Daoy (cell line): ENCODE data around the gene ANKRD22. TPM values are rescaled to one million over a fixed set of nuclear protein-coding genes. Genes with fewer than 3 reads are reported as not detected.

Experiments used
- DNase-seq: peaks from one replicate; pipeline ENCODE4 v3.0.0-alpha.2; 2015; ENCODE audit warnings: low read depth
- total RNA-seq: library from RNA; depleted of rRNA; stranded (reverse); fragments of >200 nt; shearing (Covaris generic); gene quantifications from 2 replicates; pipeline ENCODE4 v1.2.3, GENCODE V29; 2014; rRNA removed

ANKRD22 gene
- total RNA-seq = not detected in 2 replicates

GRCh38 chr10:88851706-88852105, at the start of gene ANKRD22:
TSS of gene ANKRD22 (minus strand) at chr10:88851844. CDS start at chr10:88851607, 237 bp downstream.
- DNase-seq = peak; percentile 50

DNA sequence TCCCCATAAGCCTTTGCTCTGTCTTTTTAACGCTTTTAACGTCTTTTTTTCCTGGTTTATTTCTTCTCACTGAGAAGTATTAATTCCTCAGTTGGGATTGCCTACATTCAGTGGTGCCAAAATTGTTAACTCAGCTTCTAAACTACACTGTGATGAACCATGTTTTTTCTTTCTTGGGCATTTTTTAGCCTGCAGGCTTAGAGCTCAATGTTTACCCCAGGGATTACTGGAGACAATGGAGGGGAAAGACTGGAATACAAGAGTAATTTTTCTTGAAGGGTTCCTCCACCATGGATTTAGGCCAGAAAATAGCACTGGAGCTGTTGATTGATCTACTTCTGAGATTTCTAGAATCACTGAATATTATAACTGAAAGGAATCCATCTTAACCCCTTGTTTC, 48.2 kb upstream of the ANKRD22 start:
- DNase-seq = no peak

- DNase-seq = no peak
Measured at GRCh38 chr10:88898727-88899126, 47.1 kb upstream of the ANKRD22 start.

DNA sequence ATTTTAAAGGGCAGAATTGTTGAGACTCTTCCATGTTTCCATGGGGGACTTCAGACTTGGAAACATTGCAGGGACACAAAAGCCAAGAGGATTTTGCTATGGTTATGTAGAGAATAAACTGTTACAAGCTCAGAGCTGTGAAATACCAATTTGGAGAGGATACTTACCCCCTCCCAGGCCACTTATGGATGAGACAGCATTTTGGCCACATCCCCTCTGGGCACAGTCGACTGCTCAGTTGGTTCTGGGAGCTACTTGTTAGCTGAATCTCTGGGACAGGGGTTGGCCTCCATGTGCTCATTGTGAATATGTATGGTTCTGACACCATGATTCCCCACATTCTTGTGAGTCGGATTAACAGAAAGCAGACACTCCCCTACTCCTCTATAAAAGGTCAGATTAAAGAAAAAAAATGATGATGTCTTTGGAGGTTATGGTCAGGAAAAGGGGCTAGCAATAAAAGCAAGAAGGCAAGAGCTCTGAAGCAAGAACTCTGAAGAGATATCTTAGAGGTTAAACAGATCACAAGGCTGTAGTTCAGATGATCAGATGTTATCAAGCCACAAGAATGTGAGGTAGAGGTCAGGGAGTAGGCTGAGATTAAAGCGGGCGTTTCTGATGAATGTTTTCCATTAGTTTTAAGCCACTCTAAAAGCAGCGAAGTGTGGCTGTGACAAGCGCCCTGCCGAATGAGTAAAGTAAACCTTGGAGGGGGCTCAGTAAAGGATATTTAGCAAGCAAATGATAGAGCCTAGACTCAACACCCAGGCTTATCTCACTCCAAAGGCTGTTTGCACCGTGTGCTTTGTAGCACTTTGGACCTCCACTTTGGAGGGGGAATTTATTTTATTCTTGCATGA, 45.6 kb upstream of the ANKRD22 start:
- DNase-seq = peak; percentile 44

GRCh38 chr10:88896372-88896993, 44.8 kb upstream of the ANKRD22 start:
- DNase-seq = peak; percentile 45

GRCh38 chr10:88895250-88895649, 43.6 kb upstream of the ANKRD22 start:
- no peak for DNase-seq

- DNase-seq = no peak
Measured at GRCh38 chr10:88893611-88894010, 42.0 kb upstream of the ANKRD22 start.

DNA sequence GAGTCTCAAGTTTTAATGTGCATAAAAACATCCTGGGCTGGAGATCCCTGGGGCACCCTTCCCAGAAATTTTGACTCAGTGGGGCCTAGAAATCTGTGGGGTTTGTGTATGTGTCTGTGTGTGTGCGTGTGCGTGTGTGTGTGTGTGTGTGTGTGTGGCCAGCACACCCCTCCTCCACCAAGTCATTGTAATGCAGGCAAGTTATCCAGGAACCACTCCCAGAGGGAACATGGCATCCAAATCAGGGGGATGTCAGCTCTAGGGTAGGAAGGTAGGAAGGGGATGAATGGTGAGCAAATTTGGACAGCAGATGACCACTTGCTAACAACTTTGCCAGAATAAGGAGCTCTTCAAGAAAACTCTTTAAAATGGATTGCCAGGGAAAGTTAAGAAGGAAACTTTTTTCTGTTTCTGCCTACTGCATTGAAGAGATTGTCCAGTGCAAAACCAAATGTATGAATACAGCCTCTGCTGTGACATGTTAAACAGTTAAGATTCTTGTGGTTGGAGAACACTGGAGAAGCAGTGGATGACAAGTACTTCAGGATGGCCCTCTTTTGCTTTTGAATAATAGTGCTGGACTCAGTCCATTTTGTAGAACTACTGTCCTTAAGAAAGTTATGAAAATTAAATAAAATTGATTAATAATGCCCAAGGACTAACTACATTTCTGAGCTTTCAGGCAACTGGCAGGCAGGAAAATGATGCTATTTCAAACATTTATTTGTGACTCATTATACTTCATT, 40.8 kb upstream of the ANKRD22 start:
- no peak for DNase-seq

DNA sequence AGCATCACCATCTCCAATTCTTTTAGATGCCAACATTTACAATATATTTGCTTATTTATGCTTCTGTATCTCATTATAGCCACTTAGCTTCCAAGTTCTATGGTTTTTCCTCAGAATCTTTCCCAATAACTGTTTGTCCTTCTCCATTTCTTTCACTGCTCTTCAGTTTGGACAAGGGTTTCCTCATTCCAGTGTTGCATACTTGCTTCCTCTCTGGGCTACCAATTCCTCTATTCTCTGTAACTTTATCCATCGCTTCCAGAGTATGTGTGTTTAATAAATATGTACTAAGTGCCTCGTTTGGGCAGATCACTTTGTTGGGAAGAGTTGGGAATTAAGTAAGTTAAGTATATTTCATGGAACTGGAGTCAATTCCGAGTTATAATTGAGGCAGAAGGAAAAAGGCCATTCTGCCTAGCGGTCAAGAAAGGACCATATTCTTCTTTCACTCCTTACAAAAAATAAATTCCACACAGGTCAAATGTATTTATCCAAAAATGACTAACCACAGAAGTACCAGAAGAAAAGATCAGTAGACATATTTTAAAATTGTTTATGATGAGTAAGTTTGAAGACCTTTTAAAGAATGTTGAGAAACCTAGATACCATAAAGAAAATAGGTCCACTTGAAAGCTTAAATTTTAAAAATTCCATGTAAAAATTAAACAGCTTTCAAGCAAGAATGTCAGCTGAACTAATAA, 39.2 kb upstream of the ANKRD22 start:
- no peak for DNase-seq

DNA sequence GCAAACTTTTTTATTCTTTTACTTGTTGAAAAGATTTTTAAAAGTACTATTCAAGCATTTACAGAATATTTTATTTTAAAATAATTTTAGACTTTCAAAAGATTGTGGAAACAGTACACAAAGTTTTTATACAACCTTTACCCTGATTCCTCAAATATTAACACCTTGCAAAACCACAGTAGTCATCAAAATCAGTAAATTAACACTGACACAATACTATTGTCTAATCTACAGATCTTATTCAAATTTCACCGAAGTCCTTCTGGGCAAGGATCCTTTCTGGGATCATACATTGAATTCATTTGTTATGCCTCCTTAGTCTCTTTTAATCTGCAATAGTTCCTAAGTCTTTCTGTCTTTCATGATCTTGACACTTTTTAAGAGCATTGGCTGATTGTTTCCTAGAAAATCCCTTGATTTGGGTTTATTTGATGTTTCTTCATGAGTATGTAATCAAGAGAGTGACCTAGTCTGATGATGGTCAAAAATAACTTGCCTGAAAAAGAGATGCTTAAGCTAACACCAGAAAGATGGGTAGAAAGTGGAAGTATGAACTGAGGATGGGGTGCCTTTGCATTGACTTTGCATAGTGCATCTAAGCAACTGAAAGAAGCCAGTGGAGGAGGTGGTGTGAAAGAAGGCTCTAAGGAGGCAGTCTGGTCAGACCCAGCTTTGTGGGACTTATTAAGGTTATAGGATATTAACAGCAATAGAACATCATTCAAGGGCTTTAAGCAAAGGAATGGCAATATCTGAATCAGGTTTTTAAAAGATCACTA, 38.1 kb upstream of the ANKRD22 start:
- no peak for DNase-seq

DNA sequence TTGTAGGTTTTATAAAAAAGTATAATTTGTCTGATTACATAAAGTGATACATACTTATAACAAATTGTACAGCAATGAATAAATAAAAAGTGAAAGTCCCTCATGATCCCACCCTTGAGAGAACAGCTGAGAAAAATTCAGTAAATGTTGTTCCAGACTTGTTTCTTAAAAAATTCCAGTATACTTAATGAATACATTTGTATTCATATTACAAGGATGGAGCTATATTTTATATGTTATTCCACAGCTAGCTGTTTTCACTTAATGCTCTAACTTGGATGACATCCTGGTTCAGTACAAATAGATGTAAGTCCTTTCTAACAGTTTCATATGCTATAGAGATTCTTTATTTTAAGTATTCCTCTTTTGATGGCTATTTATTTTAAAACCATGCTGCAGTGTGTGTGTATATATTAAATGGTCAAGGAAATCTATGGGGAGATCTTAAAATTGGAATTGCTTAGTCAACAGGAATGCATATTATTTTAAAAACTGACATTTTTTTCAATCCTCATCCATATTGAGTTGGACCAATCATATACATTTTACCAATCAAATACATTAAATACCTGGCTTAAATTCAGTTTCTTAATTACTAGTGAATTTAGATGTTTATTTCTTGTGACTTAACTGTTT, 37.3 kb upstream of the ANKRD22 start:
- no peak for DNase-seq

- DNase-seq = no peak
Measured at GRCh38 chr10:88886557-88886956, 34.9 kb upstream of the ANKRD22 start.

- DNase-seq = no peak
Measured at GRCh38 chr10:88883448-88883809, 31.8 kb upstream of the ANKRD22 start.

GRCh38 chr10:88882646-88883447, 31.2 kb upstream of the ANKRD22 start:
- DNase-seq = peak; percentile 38

DNA sequence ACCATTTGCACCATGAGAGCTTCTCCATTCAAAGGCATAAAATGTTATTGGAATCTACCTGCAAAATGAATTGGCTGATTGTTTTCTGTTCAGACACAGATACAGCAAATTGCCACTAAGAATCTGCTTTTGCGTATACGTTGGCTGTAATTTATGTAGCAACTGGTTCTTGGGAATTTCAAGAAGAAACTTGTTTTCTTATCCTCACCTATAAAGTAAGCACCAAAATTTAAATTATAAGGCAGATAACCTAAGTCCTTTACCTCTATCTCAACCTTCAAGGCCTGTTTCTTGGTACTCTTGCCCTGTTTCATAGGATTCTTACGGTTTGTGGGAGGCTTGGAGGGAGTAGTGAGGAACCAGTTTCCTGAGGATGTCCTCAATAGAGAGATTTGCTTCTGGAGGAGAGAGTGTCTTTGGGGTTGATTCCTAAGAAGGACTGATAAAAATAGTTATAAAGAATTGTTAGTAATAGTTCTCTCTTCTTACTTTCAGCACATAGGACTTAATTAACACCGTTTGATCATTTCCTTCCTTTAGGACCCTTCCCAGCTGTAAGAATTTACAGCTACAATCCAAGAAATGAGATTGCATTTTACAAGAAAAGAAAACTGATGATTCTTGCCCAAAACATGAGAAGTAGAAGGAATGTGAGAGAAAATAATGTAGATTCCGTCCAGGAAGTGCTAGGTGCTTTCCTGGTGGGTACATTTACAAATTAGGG, 30.4 kb upstream of the ANKRD22 start:
- no peak for DNase-seq

DNA sequence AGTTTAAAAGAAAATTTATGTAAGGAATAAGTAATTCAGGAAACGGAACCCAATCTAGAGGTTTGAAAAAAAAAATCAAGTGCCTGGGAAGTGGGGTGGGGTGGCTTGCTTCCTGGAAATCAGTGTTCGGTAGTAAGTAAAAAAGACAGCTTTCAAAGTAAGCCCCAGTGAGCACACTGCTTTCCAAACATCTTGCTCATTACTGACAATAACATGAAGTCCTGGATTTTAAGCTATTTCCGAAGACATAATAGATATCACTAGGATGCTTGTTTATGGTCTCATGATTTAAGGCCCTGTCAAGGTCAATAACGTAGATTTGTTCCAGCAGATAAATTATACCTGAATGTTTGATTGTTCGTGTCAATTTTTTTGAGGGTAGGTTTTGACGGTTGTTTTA, 29.7 kb upstream of the ANKRD22 start:
- DNase-seq = peak; percentile 6

- DNase-seq = peak; percentile 86
Measured at GRCh38 chr10:88880282-88881076, 28.8 kb upstream of the ANKRD22 start.
